Esophagus (tissue), 2 donors: ENCODE data around the gene ATP6V0B. TPM values are rescaled to one million over a fixed set of nuclear protein-coding genes. Genes with fewer than 3 reads are reported as not detected.

Experiments used
- H3K27ac ChIP-seq, 2 donors: one replicate each; pipeline ENCODE4 v1.5.1; 2013; ENCODE audit warnings: low read depth in 2 of 2, mild to moderate bottlenecking in 2 of 2, inconsistent platforms in 1 of 2, low read length in 1 of 2, moderate library complexity in 1 of 2
- H3K27me3 ChIP-seq, 2 donors: one replicate each; pipeline ENCODE4 v1.6.1; 2013; ENCODE audit warnings: low read length in 2 of 2, control low read depth in 1 of 2, mild to moderate bottlenecking in 1 of 2; ENCODE audit not compliant: insufficient read depth in 2 of 2, control insufficient read depth in 1 of 2
- H3K36me3 ChIP-seq, 2 donors: one replicate each; pipeline ENCODE4 v1.6.1; 2013; ENCODE audit warnings: low read length in 1 of 2; ENCODE audit not compliant: control insufficient read depth in 2 of 2, insufficient read depth in 2 of 2
- H3K4me1 ChIP-seq, 2 donors: one replicate each; pipeline ENCODE4 v1.6.1; 2013; ENCODE audit warnings: low read length in 1 of 2; ENCODE audit not compliant: control insufficient read depth in 2 of 2, insufficient read depth in 2 of 2
- H3K4me3 ChIP-seq, 2 donors: one replicate each; pipeline ENCODE4 v1.5.1; 2013; ENCODE audit warnings: low read length in 2 of 2, mild to moderate bottlenecking in 2 of 2, low read depth in 1 of 2, moderate library complexity in 1 of 2
- H3K9me3 ChIP-seq, 2 donors: one replicate each; pipeline ENCODE4 v1.6.1; 2013; ENCODE audit warnings: mild to moderate bottlenecking in 2 of 2, low read depth in 1 of 2, low read length in 1 of 2, moderate library complexity in 1 of 2; ENCODE audit not compliant: control insufficient read depth in 2 of 2, insufficient read depth in 1 of 2
- WGBS, 2 donors: extraction: QIAGEN DNeasy Blood & Tissue Kit; methylation state at CpG; one replicate each; pipeline ENCODE4 v1.1.7; 2013; 5-methylcytosine and 5-hydroxymethylcytosine counted together
- polyA plus RNA-seq, 2 donors: library from polyadenylated mRNA; stranded (reverse); fragments of 200-250 nt; gene quantifications; one replicate each; pipeline ENCODE4 v1.2.3, GENCODE V29; 2013
- donor health status: healthy with polysubstance abuse.
- donor health status: Bipolar disorder and iron deficiency.

The ATP6V0B gene
- polyA plus RNA-seq, 2 donors = 66.1 to 124 TPM

DNA sequence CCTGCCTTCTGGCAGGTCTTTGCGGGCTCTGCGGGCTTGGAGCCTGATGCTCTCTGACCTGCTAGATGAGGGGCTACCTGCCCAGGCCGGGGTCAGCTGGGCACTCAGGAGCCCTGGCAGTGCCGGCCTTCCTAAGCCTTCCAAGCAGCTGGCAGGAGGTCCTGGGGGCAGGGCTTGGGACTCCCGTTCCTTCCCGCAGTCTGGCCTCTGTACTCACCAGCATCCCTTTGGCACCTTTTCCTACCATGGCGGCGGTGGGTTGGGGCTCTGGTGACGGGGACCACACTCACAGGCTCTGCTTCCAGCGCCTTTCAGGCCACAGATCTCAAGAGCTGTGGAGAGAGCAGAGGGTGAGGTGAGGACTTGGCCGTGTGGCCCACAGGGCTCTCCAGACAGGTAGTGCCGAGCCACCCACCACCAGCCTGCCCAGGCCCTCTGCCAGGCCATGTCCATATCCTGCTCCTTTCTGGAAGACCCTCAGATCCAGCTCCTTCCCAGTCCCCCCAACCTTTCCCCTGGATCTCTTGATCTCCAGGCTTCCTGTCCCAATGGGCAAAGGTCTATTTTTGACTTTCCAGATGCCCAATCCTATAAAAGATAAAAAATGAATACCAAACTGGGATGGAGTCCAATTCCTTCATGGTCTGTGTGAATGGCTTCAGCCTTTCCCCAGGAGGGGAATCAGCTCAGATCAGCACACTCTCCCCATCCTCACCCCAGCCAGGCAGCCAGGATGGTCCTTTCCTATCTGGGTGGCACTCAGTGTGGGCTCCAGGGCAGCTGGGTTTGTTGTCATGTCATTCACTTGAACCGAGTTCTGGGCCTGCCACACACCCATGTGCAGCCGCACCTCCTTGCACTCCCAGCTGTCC, 49.5 kb downstream of the ATP6V0B start:
- WGBS, 2 donors = 83 to 88% methylated on average over 14 of the region's 14 CpGs
- H3K4me3 ChIP-seq = no peak overlapping the region
- H3K9me3 ChIP-seq = no peaks in the 10 kb centered on the region
- peaks cover 9 to 39% of the 10 kb centered on the region in 2 donors for H3K4me1 ChIP-seq
- peaks cover 0 to 11% of the 10 kb centered on the region in 2 donors for H3K36me3 ChIP-seq
- peak overlapping the region; percentile 65 to 80 for H3K27ac ChIP-seq
- no peaks in the 10 kb centered on the region for H3K27me3 ChIP-seq

DNA sequence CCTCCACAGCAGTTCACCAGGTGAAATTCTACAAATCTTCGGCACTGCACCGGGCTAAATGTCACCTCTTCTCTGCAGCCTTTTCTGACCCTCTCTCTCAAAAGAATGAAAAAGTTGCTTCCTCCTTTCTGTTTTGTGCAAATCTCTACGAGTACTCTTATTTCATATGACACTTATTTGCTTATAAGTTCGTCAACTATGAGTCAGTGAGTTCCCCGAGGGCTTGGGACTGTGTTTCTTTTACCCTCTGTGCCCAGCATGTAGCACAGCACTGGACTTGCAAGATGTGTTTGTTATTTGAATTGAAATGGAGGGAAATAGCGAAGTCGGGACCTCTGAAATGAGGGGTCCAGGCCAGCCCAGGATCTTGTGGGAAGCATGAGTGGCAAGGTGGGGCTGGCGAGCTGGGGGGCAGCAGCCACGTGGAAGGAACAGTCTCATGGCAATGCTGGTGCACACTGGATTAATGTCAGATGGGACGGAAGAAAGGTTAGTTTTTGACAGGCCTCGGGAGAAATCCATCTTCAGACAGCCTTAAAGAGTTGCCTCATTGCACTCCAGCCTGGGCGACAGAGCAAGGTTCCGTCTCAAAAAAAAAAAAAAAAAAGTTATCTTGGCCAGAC, 50.3 kb downstream of the ATP6V0B start:
- H3K9me3 ChIP-seq = no peaks in the 10 kb centered on the region
- no peak overlapping the region for H3K4me3 ChIP-seq
- no peaks in the 10 kb centered on the region for H3K27me3 ChIP-seq
- H3K36me3 ChIP-seq = peaks cover 0 to 11% of the 10 kb centered on the region in 2 donors
- H3K27ac ChIP-seq = peak overlapping the region; percentile 80 to 85
- WGBS, 2 donors = 67 to 70% methylated on average over 13 of the region's 13 CpGs
- H3K4me1 ChIP-seq = peaks cover 12 to 40% of the 10 kb centered on the region in 2 donors

DNA sequence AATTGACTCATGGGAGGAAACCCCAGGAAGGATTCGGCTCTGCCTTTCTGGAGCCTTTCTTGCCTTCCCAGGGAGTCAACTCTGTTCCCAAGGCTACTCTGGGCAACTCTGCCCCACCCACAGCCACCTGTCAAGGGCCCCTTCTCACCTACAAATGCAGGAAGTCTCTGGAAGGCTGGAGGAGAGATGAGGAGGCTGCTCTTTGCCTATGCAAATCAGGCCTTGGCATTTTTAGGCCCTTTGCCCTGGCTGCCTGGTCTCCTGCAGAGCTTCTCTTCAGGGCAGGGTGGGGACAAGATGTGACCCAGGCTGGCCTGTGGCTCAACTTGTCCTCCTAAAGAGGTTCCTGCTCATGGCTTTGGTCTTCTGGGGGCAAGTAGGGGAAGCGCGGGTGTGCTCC, 51.1 kb downstream of the ATP6V0B start:
- Histone ChIP-seq H3K4me3 (no peak overlapping the region), H3K4me1 (peaks cover 12 to 35% of the 10 kb centered on the region in 2 donors), H3K9me3 (no peaks in the 10 kb centered on the region), H3K27ac (peak overlapping the region; percentile 80 to 86), H3K27me3 (no peaks in the 10 kb centered on the region), H3K36me3 (peaks cover 0 to 11% of the 10 kb centered on the region in 2 donors)
- WGBS, 2 donors = 72 to 80% methylated on average over 3 of the region's 3 CpGs

DNA sequence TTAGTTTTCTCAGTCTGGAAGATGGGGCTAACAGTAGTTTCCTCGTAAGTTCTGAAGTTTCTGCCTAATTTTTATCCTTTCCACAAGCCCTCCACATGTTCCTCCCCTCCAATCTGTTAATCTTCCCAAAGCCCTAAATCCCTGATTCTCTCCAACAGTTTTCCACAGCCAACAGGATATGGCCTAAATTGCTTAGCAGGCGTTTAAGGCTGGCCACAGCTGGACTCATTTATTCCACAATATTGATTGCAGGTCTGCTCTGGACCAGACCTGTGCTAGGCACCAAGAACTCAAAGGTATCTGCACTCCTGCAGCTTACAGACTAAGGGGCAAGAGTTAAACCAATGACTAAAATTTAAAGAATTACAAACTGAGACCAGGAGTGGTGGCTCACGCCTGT, 52.6 kb downstream of the ATP6V0B start:
- Histone ChIP-seq H3K4me3 (no peak overlapping the region), H3K27ac (no peak overlapping the region), H3K4me1 (peaks cover 8 to 39% of the 10 kb centered on the region in 2 donors), H3K9me3 (no peaks in the 10 kb centered on the region), H3K36me3 (peaks cover 0 to 7% of the 10 kb centered on the region in 2 donors), H3K27me3 (no peaks in the 10 kb centered on the region)
- WGBS, 2 donors = 90 to 93% methylated on average over 3 of the region's 3 CpGs

Other genes with a start within 250 kb of the ATP6V0B start
- gene ARTN, start 41.2 kb upstream of the ATP6V0B start, polyA plus RNA-seq = 1 to 10 TPM; 1.8 to 2.6 TPM
- gene IPO13, start 28.0 kb upstream of the ATP6V0B start, polyA plus RNA-seq = 10 to 100 TPM; 18.1 to 22.1 TPM
- gene DPH2, start 5.0 kb upstream of the ATP6V0B start, polyA plus RNA-seq = 10 to 100 TPM; 14.2 to 17.9 TPM
- 10 to 100 TPM; 22.7 to 30.6 TPM for gene B4GALT2, start 4.2 kb downstream of the ATP6V0B start, polyA plus RNA-seq
- gene CCDC24, start 16.6 kb downstream of the ATP6V0B start, polyA plus RNA-seq = 1 to 10 TPM; 4.0 to 7.5 TPM
- 10 to 100 TPM; 13.8 to 22.8 TPM for gene SLC6A9, start 56.5 kb downstream of the ATP6V0B start, polyA plus RNA-seq
- gene KLF17, start 143.9 kb downstream of the ATP6V0B start, polyA plus RNA-seq = under 1 TPM; 0.02 to 0.14 TPM
- not detected for gene KLF18, start 166.7 kb downstream of the ATP6V0B start, polyA plus RNA-seq
- gene DMAP1, start 238.5 kb downstream of the ATP6V0B start, polyA plus RNA-seq = 10 to 100 TPM; 21.8 to 27.8 TPM